ENCODE measurements around the gene CGB3. TPM values are rescaled to one million over a fixed set of nuclear protein-coding genes. Genes with fewer than 3 reads are reported as not detected.

The CGB3 gene
- total RNA-seq, 1 experiment from 2014 or later, result not detected

DNA sequence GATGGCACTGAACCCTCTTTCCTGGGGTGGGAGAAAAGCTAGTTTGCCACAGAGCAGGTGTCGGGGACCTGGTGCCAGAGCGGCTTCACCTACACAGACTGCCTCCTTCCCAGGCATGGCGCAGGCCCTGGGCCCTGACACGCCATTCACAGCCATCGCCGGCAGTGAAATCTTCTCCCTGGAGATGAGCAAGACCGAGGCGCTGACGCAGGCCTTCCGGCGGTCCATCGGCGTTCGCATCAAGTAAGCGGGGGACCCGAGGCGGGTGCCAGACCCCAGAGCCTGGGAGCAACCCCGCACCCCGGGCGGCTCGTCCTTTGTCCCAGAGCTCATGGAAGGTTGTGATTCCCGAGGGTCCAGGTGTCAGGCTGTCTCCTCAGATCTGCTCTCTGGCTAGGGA lies 17.2 kb downstream of the CGB3 start:
- in situ Hi-C loops (cut with HindIII; ENCODE audit: low pct_unique_long_range_greater_than_20kb, low sequenced_read_pairs) (no loop called here), intact Hi-C loops (cut with micrococcal nuclease; ENCODE audit: unreplicated experiment) (no loop called here)
- peaks cover 4% of the 10 kb centered on the region for H3K36me3 ChIP-seq (ENCODE audit: control insufficient read depth, insufficient read depth, low read length)
- H3K27me3 ChIP-seq (ENCODE audit: control insufficient read depth, insufficient read depth, low read length), result no peaks in the 10 kb centered on the region
- H3K27ac ChIP-seq (ENCODE audit: low read length), result no peak overlapping the region
- H3K4me1 ChIP-seq (ENCODE audit: control insufficient read depth, insufficient read depth, low read length), result no peaks in the 10 kb centered on the region
- H3K9me3 ChIP-seq (ENCODE audit: control insufficient read depth, insufficient read depth, low read depth, low read length), result no peaks in the 10 kb centered on the region
- H3K4me3 ChIP-seq (ENCODE audit: low read depth in 2 of 2, low read length in 2 of 2), result no peak overlapping the region
- no TSS peak for BruUV-seq (replicated peaks)
- CTCF ChIA-PET, result no interaction called here
- POLR2A ChIA-PET, result interaction anchor here (0.6 kb wide), 1 partner anchor 379 kb away, joined by 7 read pairs; no protein-coding TSS in a partner anchor
- DNase-seq (ENCODE audit: low read depth, low spot score) (no peak), ATAC-seq (no peak)
- TF ChIP-seq, protein P1, sequence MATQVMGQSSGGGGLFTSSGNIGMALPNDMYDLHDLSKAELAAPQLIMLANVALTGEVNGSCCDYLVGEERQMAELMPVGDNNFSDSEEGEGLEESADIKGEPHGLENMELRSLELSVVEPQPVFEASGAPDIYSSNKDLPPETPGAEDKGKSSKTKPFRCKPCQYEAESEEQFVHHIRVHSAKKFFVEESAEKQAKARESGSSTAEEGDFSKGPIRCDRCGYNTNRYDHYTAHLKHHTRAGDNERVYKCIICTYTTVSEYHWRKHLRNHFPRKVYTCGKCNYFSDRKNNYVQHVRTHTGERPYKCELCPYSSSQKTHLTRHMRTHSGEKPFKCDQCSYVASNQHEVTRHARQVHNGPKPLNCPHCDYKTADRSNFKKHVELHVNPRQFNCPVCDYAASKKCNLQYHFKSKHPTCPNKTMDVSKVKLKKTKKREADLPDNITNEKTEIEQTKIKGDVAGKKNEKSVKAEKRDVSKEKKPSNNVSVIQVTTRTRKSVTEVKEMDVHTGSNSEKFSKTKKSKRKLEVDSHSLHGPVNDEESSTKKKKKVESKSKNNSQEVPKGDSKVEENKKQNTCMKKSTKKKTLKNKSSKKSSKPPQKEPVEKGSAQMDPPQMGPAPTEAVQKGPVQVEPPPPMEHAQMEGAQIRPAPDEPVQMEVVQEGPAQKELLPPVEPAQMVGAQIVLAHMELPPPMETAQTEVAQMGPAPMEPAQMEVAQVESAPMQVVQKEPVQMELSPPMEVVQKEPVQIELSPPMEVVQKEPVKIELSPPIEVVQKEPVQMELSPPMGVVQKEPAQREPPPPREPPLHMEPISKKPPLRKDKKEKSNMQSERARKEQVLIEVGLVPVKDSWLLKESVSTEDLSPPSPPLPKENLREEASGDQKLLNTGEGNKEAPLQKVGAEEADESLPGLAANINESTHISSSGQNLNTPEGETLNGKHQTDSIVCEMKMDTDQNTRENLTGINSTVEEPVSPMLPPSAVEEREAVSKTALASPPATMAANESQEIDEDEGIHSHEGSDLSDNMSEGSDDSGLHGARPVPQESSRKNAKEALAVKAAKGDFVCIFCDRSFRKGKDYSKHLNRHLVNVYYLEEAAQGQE (IDR thresholded peaks at IDR 0.05; ENCODE audit: insufficient read depth in 1 of 2, low read depth in 2 of 2, low read length in 1 of 2), result no peak
- TF ChIP-seq POLR2AphosphoS5 (IDR thresholded peaks at IDR 0.05; ENCODE audit: low read depth, low read length), result no peak
- no peak for TF ChIP-seq TCF7L2 (IDR thresholded peaks at IDR 0.05; ENCODE audit: low read depth, low read length)
- no peak for TF ChIP-seq SIN3A (IDR thresholded peaks at IDR 0.05; ENCODE audit: borderline replicate concordance, insufficient read depth, low read depth, low read length)
- TF ChIP-seq, protein P2, sequence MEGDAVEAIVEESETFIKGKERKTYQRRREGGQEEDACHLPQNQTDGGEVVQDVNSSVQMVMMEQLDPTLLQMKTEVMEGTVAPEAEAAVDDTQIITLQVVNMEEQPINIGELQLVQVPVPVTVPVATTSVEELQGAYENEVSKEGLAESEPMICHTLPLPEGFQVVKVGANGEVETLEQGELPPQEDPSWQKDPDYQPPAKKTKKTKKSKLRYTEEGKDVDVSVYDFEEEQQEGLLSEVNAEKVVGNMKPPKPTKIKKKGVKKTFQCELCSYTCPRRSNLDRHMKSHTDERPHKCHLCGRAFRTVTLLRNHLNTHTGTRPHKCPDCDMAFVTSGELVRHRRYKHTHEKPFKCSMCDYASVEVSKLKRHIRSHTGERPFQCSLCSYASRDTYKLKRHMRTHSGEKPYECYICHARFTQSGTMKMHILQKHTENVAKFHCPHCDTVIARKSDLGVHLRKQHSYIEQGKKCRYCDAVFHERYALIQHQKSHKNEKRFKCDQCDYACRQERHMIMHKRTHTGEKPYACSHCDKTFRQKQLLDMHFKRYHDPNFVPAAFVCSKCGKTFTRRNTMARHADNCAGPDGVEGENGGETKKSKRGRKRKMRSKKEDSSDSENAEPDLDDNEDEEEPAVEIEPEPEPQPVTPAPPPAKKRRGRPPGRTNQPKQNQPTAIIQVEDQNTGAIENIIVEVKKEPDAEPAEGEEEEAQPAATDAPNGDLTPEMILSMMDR (IDR thresholded peaks at IDR 0.05), result no peak

DNA sequence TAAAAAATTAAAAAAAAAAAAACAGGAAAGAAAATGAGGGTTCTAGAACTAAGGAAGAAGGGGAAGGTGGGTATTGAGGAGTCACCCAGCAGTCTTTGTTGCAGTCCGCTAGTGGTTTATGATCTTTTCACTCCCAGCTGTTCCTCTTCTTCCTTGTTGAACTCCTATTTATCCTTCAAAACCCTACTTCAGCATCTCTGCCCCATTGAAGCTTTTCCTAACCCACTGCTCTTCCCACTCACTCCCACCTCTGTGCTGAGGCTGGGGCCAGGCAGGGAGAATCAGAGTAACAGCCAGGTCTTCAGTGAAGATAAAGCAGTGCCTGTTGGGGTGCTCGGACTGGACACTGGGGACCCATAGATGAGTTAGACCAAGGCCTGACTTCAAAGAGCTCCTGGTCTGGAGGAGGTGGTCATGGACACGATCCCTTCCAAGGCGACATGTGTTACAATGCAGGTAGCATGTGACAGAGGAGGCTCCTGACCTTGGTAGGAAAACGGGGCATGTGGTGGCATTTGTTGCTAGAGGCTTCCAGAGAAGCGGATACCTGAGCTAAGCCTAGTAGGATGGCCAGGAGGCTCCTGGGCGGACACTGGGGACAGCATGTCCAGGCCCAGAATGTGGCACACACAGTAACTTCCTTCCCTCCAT lies 19.0 kb downstream of the CGB3 start:
- ATAC-seq (no peak), DNase-seq (ENCODE audit: low read depth, low spot score) (no peak)
- BruUV-seq (replicated peaks), result TSS peak; percentile 70
- Histone ChIP-seq H3K4me3 (ENCODE audit: low read depth in 2 of 2, low read length in 2 of 2) (no peak overlapping the region), H3K4me1 (ENCODE audit: control insufficient read depth, insufficient read depth, low read length) (no peaks in the 10 kb centered on the region), H3K36me3 (ENCODE audit: control insufficient read depth, insufficient read depth, low read length) (peaks cover 4% of the 10 kb centered on the region), H3K27ac (ENCODE audit: low read length) (no peak overlapping the region), H3K9me3 (ENCODE audit: control insufficient read depth, insufficient read depth, low read depth, low read length) (no peaks in the 10 kb centered on the region), H3K27me3 (ENCODE audit: control insufficient read depth, insufficient read depth, low read length) (no peaks in the 10 kb centered on the region)
- TF ChIP-seq, protein P1 (IDR thresholded peaks at IDR 0.05; ENCODE audit: insufficient read depth in 1 of 2, low read depth in 2 of 2, low read length in 1 of 2), result no peak
- TF ChIP-seq POLR2AphosphoS5 (IDR thresholded peaks at IDR 0.05; ENCODE audit: low read depth, low read length) (no peak), SIN3A (IDR thresholded peaks at IDR 0.05; ENCODE audit: borderline replicate concordance, insufficient read depth, low read depth, low read length) (no peak), TCF7L2 (IDR thresholded peaks at IDR 0.05; ENCODE audit: low read depth, low read length) (no peak)
- TF ChIP-seq, protein P2 (IDR thresholded peaks at IDR 0.05), result no peak
- POLR2A ChIA-PET, result no interaction called here
- CTCF ChIA-PET, result interaction anchor here (0.5 to 0.7 kb wide), 2 partner anchors 16 to 267 kb away, joined by 3 read pairs; no protein-coding TSS in a partner anchor
- in situ Hi-C loops (cut with HindIII; ENCODE audit: low pct_unique_long_range_greater_than_20kb, low sequenced_read_pairs), result no loop called here
- intact Hi-C loops (cut with micrococcal nuclease; ENCODE audit: unreplicated experiment), result no loop called here

Data from Panc1 (cell line).